HG02610 (cell line): Measurements from ENCODE around the gene CEP97.
"Not testable (repeated sequence)": the region's sequence is repeated elsewhere in the genome, so short reads cannot be mapped to it uniquely, and the experiment has no call there.

ENCODE experiments used
- ATAC-seq: cut with Tn5 transposase; IDR thresholded peaks from one replicate; pipeline ENCODE4 v1.9.1; 2021; ENCODE audit warnings: mild to moderate bottlenecking, moderate library complexity; ENCODE audit not compliant: unreplicated experiment

Gene CEP97

DNA sequence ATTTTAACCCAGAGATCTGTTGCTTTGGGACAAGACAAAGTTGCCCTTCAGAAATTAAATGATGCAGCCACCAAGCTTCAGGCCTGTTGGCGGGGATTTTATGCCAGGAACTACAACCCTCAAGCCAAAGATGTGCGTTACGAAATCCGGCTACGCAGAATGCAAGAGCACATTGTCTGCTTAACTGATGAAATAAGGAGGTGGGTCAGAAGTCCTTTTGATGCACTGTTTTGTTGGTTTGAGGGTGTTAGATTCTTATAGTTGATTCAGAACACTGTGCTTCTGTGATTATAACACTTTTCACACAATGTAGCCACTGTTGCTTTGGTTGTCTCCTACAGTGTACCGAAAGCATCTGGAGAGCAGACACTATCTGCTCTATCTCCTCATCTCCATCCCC, 33.8 kb downstream of the CEP97 start:
- ATAC-seq, result no peak

GRCh38 chr3:101762041-101762646, 37.7 kb downstream of the CEP97 start:
- no peak for ATAC-seq

DNA sequence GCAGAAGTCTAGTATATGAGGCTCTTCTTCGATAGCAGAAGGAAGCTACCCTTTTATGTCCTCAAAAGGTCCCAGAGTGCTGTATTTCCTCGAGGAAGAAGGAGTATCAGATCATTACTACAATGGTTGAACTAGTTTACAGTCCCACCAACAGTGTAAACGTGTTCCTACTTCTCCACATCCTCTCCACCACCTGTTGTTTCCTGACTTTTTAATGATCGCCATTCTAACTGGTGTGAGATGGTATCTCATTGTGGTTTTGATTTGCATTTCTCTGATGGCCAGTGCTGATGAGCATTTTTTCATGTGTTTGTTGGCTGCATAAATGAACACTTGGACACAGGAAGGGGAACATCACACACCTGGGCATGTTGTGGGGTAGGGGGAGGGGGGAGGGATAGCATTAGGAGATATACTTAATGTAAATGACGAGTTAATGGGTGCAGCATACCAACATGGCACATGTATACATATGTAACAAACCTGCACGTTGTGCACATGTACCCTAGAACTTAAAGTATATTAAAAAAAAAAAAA, 53.4 kb downstream of the CEP97 start:
- not testable (repeated sequence) for ATAC-seq

GRCh38 chr3:101778385-101779046, 54.1 kb downstream of the CEP97 start:
- no peak for ATAC-seq

DNA sequence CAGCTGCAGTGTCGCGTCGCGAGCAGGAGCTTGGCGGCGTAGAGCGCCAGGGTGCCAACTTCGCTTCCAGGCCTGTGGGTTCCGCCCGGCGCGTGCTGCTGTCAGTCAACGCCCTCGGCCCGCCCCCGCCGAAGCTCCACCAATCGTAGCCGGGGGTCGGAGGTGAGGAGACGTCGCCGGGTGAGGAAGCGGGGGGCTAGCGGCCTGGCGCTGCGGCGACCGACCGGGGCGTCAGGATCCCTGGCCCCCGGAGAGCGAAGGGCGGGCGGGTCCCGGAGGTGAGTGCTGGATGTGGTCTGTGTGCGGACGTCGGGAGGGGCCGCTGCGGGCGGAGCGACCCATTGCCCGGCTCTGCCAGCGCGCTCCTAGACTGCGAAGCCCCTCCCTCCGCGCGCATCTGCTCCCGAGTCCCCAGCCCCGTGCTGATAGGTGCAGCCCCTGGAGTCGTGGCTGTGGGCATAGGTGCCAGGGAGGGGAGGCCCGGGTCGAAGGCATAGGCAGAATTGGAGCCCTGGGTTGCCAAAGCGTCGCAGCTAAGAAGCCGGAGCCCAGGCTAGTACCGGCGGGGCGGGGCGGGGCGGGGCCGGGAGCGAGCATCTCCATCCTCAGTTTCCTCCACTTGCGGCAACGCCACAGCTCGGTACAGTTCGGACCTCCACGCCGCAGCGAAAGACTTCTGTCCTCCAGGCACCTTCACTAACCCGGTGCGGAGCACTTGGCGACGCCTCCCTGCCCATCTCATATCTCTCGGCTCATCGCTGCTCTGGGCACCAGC, 54.8 kb downstream of the CEP97 start, which contains the start of gene NXPE3:
Gene NXPE3, plus strand, starts transcription at position 165 of the 775 bp plus-strand sequence. CDS start 6,386 bp downstream, outside the sequence.
- peak; percentile 97 for ATAC-seq

- no peak for ATAC-seq
These were observed 55.5 kb downstream of the CEP97 start for GRCh38 chr3:101779822-101780381.

GRCh38 chr3:101780661-101781060, 56.2 kb downstream of the CEP97 start:
- ATAC-seq, result no peak

GRCh38 chr3:101781166-101781565, 56.8 kb downstream of the CEP97 start:
- ATAC-seq, result no peak

- ATAC-seq, result no peak
These were observed 60.6 kb downstream of the CEP97 start for GRCh38 chr3:101784855-101785613.

GRCh38 chr3:101791778-101792177, 67.4 kb downstream of the CEP97 start:
- peak; percentile 97 for ATAC-seq

GRCh38 chr3:101796077-101796680, 71.8 kb downstream of the CEP97 start:
- no peak for ATAC-seq

GRCh38 chr3:101801174-101801573, 76.8 kb downstream of the CEP97 start:
- no peak for ATAC-seq

- ATAC-seq, result no peak
These were observed 77.8 kb downstream of the CEP97 start for GRCh38 chr3:101802179-101802578.

GRCh38 chr3:101803173-101803782, 78.9 kb downstream of the CEP97 start:
- ATAC-seq, result peak; percentile 91

DNA sequence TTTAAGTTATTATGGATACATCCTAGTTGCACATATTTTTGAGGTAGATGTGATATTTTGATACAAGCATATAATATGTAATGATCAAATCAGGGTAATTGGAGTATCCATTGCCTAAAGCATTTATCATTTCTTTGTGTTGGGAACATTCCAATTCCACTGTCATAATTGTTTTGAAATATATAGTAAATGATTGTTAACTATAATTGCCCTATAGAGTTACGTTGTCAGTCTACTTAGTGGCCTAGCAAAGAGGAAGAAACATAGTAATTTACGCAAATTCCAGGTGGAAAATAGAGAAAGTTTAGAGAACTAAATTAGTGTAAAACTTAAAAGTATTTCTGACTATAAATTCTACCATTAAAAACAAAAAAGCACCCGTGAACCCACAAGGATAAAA, 79.5 kb downstream of the CEP97 start:
- ATAC-seq, result no peak

GRCh38 chr3:101806491-101806890, 82.1 kb downstream of the CEP97 start:
- ATAC-seq, result no peak

DNA sequence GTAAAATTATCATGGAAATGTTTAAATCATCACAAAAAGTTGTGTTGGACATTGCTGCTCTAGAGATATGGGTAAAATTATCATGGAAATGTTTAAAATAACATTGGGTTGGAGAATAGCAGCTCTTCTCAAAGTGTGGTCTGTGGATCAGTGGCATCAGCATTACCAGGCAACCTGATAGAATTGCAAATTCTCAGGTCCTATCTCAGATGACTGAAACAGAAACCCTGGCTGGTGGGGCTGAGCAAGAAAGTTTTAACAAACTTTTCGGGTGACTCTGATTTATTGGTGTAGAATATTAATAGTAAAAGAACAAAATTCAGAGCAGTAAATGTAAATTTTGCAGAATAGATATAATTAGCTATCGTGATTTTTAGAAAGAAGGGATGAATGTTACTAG, 83.5 kb downstream of the CEP97 start:
- ATAC-seq, result peak; percentile 74

DNA sequence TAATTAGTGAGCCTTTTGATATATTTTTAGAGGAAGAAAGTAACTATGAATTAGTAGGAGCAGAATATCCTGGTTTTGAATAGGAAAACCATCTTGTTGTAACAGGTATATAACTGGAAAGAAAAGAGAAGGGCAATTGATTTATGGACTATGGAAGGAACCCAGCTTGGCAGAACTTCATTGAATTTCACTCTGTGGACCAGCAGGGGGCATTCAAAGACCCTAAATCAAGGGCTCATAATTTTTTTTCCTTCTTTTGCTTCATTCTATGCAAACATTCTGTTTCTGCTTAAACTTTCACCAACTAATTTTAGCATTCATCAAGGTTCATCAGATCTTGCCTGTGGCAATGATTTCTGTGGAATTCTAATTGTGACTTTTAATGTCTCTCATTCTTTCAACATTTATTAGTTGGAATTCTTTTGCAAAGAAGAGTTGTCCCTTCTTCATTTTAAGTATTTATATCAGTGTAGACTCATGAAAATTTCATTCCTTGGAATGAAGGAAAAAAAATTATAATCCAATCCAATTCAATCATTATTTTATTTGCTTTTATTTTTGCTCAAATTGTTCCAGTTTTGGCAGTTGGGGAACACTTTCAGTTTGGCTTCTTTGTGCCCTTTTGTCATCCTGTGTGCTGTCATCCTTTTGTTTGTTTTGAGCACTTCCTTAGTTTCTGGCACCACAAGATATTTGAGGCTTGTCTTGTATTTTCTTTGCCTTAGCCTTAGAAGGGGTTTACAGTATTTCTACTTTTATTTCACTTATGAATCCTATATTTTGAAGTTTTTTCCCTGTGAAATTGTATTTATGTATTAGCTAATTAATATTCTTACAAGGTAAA, 85.0 kb downstream of the CEP97 start:
- no peak for ATAC-seq

DNA sequence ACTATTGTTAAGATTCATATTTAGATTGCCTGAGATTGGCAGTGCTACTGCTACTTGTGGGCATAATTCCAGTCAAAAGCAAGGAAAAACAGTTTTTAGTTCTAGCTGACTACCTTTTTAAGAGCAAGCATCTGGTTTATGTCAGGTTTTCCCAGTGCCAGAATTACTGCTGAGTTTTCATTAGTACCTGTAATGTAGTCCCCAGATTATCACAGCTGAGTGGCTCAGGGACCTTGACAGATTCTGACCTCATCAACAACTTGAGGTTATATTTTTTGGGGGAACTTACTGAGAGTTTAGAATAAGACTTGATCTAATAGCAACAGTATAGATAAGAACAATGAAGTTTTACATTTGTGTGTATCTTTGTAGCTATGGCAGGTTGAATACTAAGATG, 85.6 kb downstream of the CEP97 start:
- no peak for ATAC-seq
